GM12865 (cell line): ENCODE measurements around the gene TAOK1.

Experiments
- DNase-seq: peaks from one replicate; pipeline ENCODE4 v3.0.0; 2010; ENCODE audit warnings: low read depth
- H3K4me3 ChIP-seq: 2 replicates; pipeline ENCODE4 v1.5.1; 2011; ENCODE audit warnings: mild to moderate bottlenecking, low read depth, low read length, control low read depth
- TF ChIP-seq, protein P1 (sequence below): IDR thresholded peaks from 2 replicates; pipeline ENCODE4 v1.5.1; 2011; ENCODE audit warnings: low read length, control low read depth, low read depth, inconsistent platforms; ENCODE audit not compliant: insufficient read depth; ENCODE audit errors: missing control alignments

The TAOK1 gene

DNA sequence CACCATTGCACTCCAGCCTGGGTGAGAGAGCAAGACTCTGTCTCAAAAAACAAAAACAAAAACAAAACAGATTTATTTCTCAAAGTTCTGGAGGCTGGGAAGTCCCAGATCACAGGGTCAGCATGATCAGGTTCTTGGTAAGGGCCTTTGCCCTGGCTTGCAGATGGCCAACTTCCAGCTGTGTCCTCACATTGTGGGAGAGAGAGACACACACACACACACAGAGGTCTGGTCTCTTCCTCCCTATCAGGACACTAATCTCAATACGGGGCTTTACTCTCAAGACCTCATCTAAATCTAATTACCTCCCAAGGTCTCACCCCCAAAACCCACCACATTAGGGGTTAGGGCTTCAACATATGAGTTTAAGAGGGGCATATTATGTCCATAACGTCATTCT, 26.4 kb upstream of the TAOK1 start:
- DNase-seq: no peak
- H3K4me3 ChIP-seq: no peak overlapping the region
- TF ChIP-seq, protein P1, sequence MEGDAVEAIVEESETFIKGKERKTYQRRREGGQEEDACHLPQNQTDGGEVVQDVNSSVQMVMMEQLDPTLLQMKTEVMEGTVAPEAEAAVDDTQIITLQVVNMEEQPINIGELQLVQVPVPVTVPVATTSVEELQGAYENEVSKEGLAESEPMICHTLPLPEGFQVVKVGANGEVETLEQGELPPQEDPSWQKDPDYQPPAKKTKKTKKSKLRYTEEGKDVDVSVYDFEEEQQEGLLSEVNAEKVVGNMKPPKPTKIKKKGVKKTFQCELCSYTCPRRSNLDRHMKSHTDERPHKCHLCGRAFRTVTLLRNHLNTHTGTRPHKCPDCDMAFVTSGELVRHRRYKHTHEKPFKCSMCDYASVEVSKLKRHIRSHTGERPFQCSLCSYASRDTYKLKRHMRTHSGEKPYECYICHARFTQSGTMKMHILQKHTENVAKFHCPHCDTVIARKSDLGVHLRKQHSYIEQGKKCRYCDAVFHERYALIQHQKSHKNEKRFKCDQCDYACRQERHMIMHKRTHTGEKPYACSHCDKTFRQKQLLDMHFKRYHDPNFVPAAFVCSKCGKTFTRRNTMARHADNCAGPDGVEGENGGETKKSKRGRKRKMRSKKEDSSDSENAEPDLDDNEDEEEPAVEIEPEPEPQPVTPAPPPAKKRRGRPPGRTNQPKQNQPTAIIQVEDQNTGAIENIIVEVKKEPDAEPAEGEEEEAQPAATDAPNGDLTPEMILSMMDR: no peak

DNA sequence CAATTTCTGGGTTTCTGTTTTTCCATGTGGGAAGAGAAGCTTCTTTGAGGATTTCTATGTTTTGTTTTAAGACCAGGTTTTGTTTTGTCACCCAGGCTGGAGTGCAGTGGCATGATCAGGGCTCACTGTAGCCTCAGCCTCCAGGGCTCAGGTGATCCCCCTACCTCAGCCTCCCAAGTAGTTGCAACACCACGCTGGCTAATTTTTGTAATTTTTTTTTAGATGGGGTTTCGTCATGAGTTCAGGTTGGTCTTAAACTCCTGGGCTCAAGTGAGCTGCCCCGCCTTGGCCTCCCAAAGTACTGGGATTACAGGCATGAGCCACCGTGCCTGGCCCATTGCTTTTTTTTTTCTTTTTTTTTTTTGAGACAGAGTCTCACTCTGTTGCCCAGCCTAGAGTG, 25.5 kb upstream of the TAOK1 start:
- TF ChIP-seq, protein P1: no peak
- DNase-seq: no peak
- no peak overlapping the region for H3K4me3 ChIP-seq

DNA sequence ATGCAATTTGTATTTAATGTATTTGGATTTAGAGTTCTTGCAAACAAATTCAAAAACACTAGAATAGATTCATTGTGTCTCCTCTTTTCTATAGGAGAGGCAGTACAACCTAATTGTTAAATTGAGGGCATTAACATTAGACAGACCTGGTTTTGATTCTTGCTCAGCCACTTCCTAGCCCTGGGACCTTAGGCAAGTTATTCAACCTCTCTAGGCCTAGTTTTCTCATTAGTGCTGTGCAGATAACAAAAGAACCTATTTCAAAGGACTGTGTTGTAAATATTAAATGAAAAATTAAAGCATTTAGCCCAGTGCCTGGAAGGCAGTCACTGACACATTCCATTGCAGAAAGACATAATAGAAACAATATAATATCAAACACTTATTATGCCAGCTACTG, 22.0 kb upstream of the TAOK1 start:
- no peak overlapping the region for H3K4me3 ChIP-seq
- no peak for DNase-seq
- TF ChIP-seq, protein P1: no peak

DNA sequence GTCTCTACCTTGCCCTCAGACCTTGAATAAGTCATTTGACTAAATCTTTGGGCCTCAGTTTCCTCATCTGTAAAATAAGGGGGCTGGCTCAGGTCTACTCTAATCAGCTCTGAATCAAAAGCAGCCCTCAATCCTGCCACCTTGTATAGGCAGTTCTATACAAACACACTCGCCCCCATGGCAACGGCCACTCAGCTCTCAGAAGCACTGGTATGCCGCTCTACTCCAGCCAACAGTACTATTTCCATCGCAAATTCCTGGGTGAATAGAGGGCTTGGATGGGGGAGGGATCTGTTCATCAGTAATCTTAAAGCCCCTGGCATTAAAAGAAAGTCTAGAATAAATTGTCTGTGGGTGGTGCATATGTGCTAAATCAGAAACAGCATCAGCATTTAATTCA, 21.2 kb upstream of the TAOK1 start:
- H3K4me3 ChIP-seq: no peak overlapping the region
- TF ChIP-seq, protein P1: no peak
- DNase-seq: no peak

DNA sequence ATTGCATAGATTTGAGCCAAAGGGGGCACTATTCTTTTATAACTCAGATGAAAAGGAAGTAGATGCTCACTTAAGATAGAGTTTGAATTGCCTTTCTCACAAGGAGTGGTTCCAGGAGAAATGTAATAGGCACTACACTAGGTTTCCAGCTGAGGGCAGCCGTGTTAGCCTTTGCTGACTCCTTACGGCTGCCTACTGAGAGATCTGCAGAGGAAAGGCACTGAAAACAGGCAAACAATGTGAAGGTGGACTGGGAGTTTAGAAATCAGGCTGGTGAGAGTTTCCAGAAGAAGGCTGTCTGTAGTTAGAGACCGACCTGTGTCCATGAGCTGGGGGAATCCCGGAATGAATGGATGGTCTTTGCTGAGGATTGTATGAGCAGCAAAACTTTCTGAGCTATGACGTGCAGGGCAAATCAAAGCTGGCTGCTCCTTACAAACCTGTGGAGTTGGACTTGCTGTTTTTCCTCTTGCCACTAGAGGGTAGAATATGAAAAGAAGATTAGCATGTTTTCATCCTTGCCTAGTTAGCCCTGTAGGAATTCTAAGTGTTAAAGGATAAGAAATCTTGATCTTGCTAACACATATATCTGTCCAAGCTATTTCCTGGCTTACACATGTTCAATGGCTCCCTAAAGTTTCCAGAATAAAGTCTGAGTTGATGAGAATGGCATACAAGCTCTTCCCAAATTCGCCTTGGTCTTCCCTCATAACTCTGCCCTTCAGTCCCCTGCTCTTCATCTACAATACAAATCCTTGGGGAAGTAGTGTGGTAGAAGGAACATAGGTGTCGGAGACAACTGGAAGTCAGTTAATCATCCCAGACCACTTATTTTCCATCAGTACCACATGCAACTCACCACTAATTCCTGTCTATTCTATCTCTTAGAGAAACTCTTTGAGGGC, 20.1 kb upstream of the TAOK1 start:
- TF ChIP-seq, protein P1: peak; percentile 73
- no peak overlapping the region for H3K4me3 ChIP-seq
- peak; percentile 72 for DNase-seq

DNA sequence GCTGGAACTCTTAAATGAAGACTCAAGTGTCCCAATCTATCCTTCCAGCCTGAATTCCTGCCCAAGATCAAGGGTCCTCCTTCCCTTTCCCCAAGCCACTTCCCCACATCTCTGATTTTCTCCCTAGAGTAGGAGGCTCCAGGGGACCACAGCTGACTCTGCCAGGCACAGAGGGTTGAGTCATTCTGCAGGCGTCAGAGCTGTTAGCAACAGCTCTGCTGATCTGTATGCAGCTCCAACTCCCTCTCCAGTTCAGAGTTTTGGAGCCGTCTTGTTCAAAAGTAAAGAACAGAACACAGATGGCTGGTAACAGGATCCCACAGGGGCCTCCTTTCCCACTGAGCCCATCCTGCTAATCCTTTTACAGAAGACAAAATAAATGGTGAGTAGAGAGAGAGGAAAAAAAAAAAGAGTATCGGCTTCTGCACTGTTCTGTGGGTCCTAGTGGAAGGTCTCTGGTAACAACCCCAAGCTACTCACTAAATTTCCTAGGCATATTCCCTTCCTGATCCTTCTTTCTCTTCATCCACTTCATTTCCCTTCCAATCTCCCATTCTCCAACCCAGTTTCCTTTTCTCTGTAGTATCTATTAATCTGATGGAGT, 13.4 kb upstream of the TAOK1 start:
- no peak for DNase-seq
- no peak overlapping the region for H3K4me3 ChIP-seq
- TF ChIP-seq, protein P1: no peak

DNA sequence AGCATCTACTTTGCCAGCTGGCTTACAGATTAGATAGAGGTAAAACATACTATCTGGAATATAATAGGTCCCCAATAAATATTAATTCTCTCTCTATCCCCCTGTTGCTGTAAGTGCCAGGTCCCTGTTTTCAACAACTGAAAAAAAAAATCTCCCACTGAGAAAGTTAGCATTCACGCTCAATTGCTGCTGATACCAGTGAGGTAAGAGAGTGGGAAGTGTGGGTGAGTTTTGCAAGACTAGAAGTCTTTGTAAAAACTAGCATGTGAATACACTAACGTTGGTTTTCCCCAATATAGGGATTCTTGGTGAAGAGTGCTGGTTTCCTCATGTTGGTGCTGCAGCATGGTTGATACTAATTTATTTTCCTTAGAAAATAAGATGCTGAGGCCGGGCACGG, 11.7 kb upstream of the TAOK1 start:
- no peak for DNase-seq
- H3K4me3 ChIP-seq: no peak overlapping the region
- TF ChIP-seq, protein P1: no peak
